H9 (cell line): Measurements from ENCODE around the gene NACC2. TPM values are rescaled to one million over a fixed set of nuclear protein-coding genes. Genes with fewer than 3 reads are reported as not detected.

Source experiments
- DNase-seq: peaks from one replicate; pipeline ENCODE4 v3.0.0-alpha.2; 2017
- H2AFZ ChIP-seq: one replicate; pipeline ENCODE4 v1.6.1; 2013; ENCODE audit warnings: mild to moderate bottlenecking, low read length, control low read depth, moderate library complexity
- H2AK5ac ChIP-seq: 2 replicates; pipeline ENCODE4 v1.6.1; 2013; ENCODE audit warnings: low read length, control low read depth, mixed read lengths; ENCODE audit not compliant: insufficient read length
- H2BK120ac ChIP-seq: one replicate; pipeline ENCODE4 v1.6.1; 2013; ENCODE audit warnings: low read depth, mild to moderate bottlenecking, low read length, control low read depth, inconsistent platforms; ENCODE audit not compliant: poor library complexity, severe bottlenecking
- H2BK12ac ChIP-seq: 2 replicates; pipeline ENCODE4 v1.6.1; 2013; ENCODE audit warnings: low read length, control low read depth, mixed read lengths, low read depth; ENCODE audit not compliant: insufficient read length
- H2BK15ac ChIP-seq: 2 replicates; pipeline ENCODE4 v1.6.1; 2013; ENCODE audit warnings: low read depth, low read length, control low read depth
- H2BK20ac ChIP-seq: one replicate; pipeline ENCODE4 v1.6.1; 2013; ENCODE audit warnings: low read depth, mild to moderate bottlenecking, low read length, control low read depth, inconsistent platforms; ENCODE audit not compliant: poor library complexity, severe bottlenecking
- H2BK5ac ChIP-seq: 2 replicates; pipeline ENCODE4 v1.6.1; 2013; ENCODE audit warnings: low read length, control low read depth, mixed read lengths; ENCODE audit not compliant: insufficient read length
- H3K14ac ChIP-seq: 2 replicates; pipeline ENCODE4 v1.6.1; 2013; ENCODE audit warnings: low read length, control low read depth; ENCODE audit not compliant: insufficient read depth
- H3K18ac ChIP-seq: 2 replicates; pipeline ENCODE4 v1.6.1; 2013; ENCODE audit warnings: low read depth, mild to moderate bottlenecking, mixed read lengths, low read length, control low read depth; ENCODE audit not compliant: insufficient read length
- H3K23ac ChIP-seq: 2 replicates; pipeline ENCODE4 v1.6.1; 2013; ENCODE audit warnings: low read length, control low read depth, mixed read lengths, low read depth; ENCODE audit not compliant: insufficient read length
- H3K23me2 ChIP-seq: 2 replicates; pipeline ENCODE4 v1.6.1; 2013; ENCODE audit warnings: low read depth, mild to moderate bottlenecking, mixed read lengths, low read length, control low read depth; ENCODE audit not compliant: insufficient read length, poor library complexity, severe bottlenecking
- H3K27ac ChIP-seq: 2 replicates; pipeline ENCODE4 v1.5.1; 2013; ENCODE audit warnings: low read length, control low read depth, mixed read lengths, low read depth; ENCODE audit not compliant: insufficient read length
- H3K27me3 ChIP-seq: 2 replicates; pipeline ENCODE4 v1.6.1; 2013; ENCODE audit warnings: low read length, control low read depth, inconsistent platforms; ENCODE audit not compliant: insufficient read depth
- H3K4ac ChIP-seq: 2 replicates; pipeline ENCODE4 v1.6.1; 2013; ENCODE audit warnings: low read depth, mild to moderate bottlenecking, control low read depth, inconsistent platforms, low read length, moderate library complexity
- H3K4me1 ChIP-seq: 2 replicates; pipeline ENCODE4 v1.6.1; 2013; ENCODE audit warnings: low read length, control low read depth, inconsistent platforms; ENCODE audit not compliant: insufficient read depth
- H3K4me2 ChIP-seq: 2 replicates; pipeline ENCODE4 v1.6.1; 2013; ENCODE audit warnings: low read length, control low read depth, mixed read lengths; ENCODE audit not compliant: insufficient read length, insufficient read depth
- H3K56ac ChIP-seq: 2 replicates; pipeline ENCODE4 v1.6.1; 2013; ENCODE audit warnings: low read depth, mild to moderate bottlenecking, mixed read lengths, low read length, control low read depth; ENCODE audit not compliant: insufficient read length
- H3K79me1 ChIP-seq: 2 replicates; pipeline ENCODE4 v1.6.1; 2013; ENCODE audit warnings: low read depth, mild to moderate bottlenecking, moderate library complexity, low read length, control low read depth, inconsistent platforms; ENCODE audit not compliant: insufficient read depth, poor library complexity, severe bottlenecking
- H3K79me2 ChIP-seq: 2 replicates; pipeline ENCODE4 v1.6.1; 2013; ENCODE audit warnings: low read length, control low read depth, inconsistent platforms; ENCODE audit not compliant: insufficient read depth
- H3K9ac ChIP-seq: 2 replicates; pipeline ENCODE4 v1.6.1; 2013; ENCODE audit warnings: low read length, control low read depth, mixed read lengths; ENCODE audit not compliant: insufficient read length; ENCODE audit errors: extremely low read depth
- H3K9me3 ChIP-seq: one replicate; pipeline ENCODE4 v1.6.1; 2013; ENCODE audit warnings: low read depth, low read length, inconsistent platforms; ENCODE audit not compliant: control insufficient read depth
- H3T11ph ChIP-seq: one replicate; pipeline ENCODE4 v1.6.1; 2013; ENCODE audit warnings: mild to moderate bottlenecking, low read length, control low read depth, inconsistent platforms
- H4K20me1 ChIP-seq: one replicate; pipeline ENCODE4 v1.6.1; 2013; ENCODE audit not compliant: control insufficient read depth, insufficient read length, insufficient read depth
- H4K5ac ChIP-seq: 2 replicates; pipeline ENCODE4 v1.6.1; 2013; ENCODE audit warnings: low read depth, mild to moderate bottlenecking, mixed read lengths, low read length, control low read depth; ENCODE audit not compliant: insufficient read length
- H4K8ac ChIP-seq: replicated peaks from 2 replicates; pipeline ENCODE4 v1.6.1; 2013; ENCODE audit warnings: low read length, control low read depth, mixed read lengths, low read depth; ENCODE audit not compliant: insufficient read length
- H4K91ac ChIP-seq: 2 replicates; pipeline ENCODE4 v1.6.1; 2013; ENCODE audit warnings: low read depth, mild to moderate bottlenecking, moderate library complexity, mixed read lengths, low read length, control low read depth; ENCODE audit not compliant: insufficient read length
- H3K27ac Mint-ChIP-seq, 3 experiments: 2 replicates in 2 of 3; 3 replicates in 1 of 3; pipeline ENCODE4 v1.8.0; 2020 to 2021; ENCODE audit warnings: mixed read lengths in 3 of 3, mild to moderate bottlenecking in 1 of 3, moderate library complexity in 1 of 3
- H3K27me3 Mint-ChIP-seq: 2 replicates; pipeline ENCODE4 v1.8.0; 2021; ENCODE audit warnings: low read depth, mild to moderate bottlenecking, moderate library complexity, mixed read lengths
- H3K36me3 Mint-ChIP-seq, 3 experiments: 2 replicates in 2 of 3; 3 replicates in 1 of 3; pipeline ENCODE4 v1.8.0; 2020 to 2021; ENCODE audit warnings: low read depth in 3 of 3, mixed read lengths in 3 of 3; ENCODE audit not compliant: insufficient read depth in 1 of 3
- H3K4me1 Mint-ChIP-seq, 2 experiments: 2 replicates each; pipeline ENCODE4 v1.8.0; 2020; ENCODE audit warnings: mixed read lengths in 2 of 2
- H3K4me3 Mint-ChIP-seq, 2 experiments: 2 replicates in 1 of 2; 3 replicates in 1 of 2; pipeline ENCODE4 v1.8.0; 2020 to 2021; ENCODE audit warnings: mild to moderate bottlenecking in 2 of 2, mixed read lengths in 2 of 2, moderate library complexity in 1 of 2
- H3K9me3 Mint-ChIP-seq, 2 experiments: 2 replicates in 1 of 2; 3 replicates in 1 of 2; pipeline ENCODE4 v1.8.0; 2020; ENCODE audit warnings: mild to moderate bottlenecking in 2 of 2, mixed read lengths in 2 of 2, moderate library complexity in 1 of 2
- CTCF ChIP-seq: fragments of 200-600 bp; sonication (generic); conservative IDR thresholded peaks from 3 replicates; pipeline ENCODE4 v1.8.0; 2021; ENCODE audit warnings: antibody characterized with exemption, mild to moderate bottlenecking
- WGBS: extraction: QIAGEN DNeasy Blood & Tissue Kit; methylation state at CpG from one replicate; pipeline ENCODE4 v1.1.7; 2013; ENCODE audit warnings: missing lambda C conversion rate, low lambda C conversion rate, mixed read lengths; ENCODE audit not compliant: insufficient read length; ENCODE audit errors: extremely low coverage; 5-methylcytosine and 5-hydroxymethylcytosine counted together
- total RNA-seq: library from RNA; stranded (reverse); gene quantifications from 2 replicates; pipeline ENCODE4 v1.2.1, GENCODE V29; 2021

NACC2 gene
- total RNA-seq, 1 experiment from 2014 or later: 11.5 TPM

- H3K4me1 Mint-ChIP-seq: peaks cover 10 to 11% of the 10 kb centered on the region in 2 experiments
- no peak for TF ChIP-seq CTCF
- Histone ChIP-seq H2BK12ac (no peak overlapping the region), H3K27me3 (no peaks in the 10 kb centered on the region), H3K79me2 (no peaks in the 10 kb centered on the region), H4K8ac (no peak overlapping the region), H4K5ac (no peak overlapping the region), H2BK120ac (no peak overlapping the region), H3K23me2 (no peaks in the 10 kb centered on the region), H3K23ac (no peak overlapping the region), H4K91ac (no peak overlapping the region), H4K20me1 (no peaks in the 10 kb centered on the region), H3K4me1 (no peaks in the 10 kb centered on the region), H2BK15ac (no peak overlapping the region), H3K79me1 (no peaks in the 10 kb centered on the region), H3K14ac (no peak overlapping the region), H3K4me2 (no peak overlapping the region), H3K56ac (no peak overlapping the region), H3K27ac (no peak overlapping the region), H2BK20ac (no peak overlapping the region), H2AFZ (no peak overlapping the region), H2AK5ac (no peak overlapping the region), H3K9me3 (no peaks in the 10 kb centered on the region), H3K9ac (no peak overlapping the region), H3K18ac (no peak overlapping the region), H3K4ac (no peak overlapping the region), H3T11ph (no peak overlapping the region), H2BK5ac (no peak overlapping the region)
- no peaks in the 10 kb centered on the region for H3K27me3 Mint-ChIP-seq
- no peaks in the 10 kb centered on the region for H3K9me3 Mint-ChIP-seq
- no peak for DNase-seq
- no peak overlapping the region for H3K27ac Mint-ChIP-seq
- peaks cover 0 to 3% (median 0%) of the 10 kb centered on the region in 3 experiments; a peak in 1 of 7 replicates for H3K36me3 Mint-ChIP-seq
- WGBS: no CpG with 5 or more reads among the region's 12 CpGs
- H3K4me3 Mint-ChIP-seq: no peak overlapping the region
These were observed 17.1 kb downstream of the NACC2 start for GRCh38 chr9:136078024-136078423.
